GM12801 (cell line): ENCODE data around the gene R3HDM1.

Source experiments
- TF ChIP-seq, protein P1 (sequence below): IDR thresholded peaks from one replicate; pipeline ENCODE4 v1.5.1; 2011; ENCODE audit warnings: control low read depth; ENCODE audit not compliant: insufficient read length; ENCODE audit errors: extremely low read depth

R3HDM1 gene

DNA sequence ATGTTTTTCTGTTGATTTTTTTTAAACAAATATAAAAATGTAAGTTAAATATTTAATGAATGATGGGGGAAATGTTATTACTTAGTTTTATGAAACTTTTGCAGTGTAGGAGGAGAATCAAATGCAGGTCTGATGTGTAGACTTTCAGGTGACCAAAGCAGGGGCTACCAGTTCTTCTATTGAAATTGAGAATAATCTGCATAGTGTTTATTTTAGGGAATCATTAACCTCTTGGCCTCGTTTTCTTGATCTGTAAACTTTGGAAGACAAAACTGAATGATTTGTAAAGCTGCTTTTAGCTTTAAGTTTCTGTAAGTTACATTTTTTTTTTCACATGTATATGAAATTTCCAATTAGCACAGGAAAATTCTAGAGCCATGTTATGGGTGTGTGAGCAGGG, 99.2 kb downstream of the R3HDM1 start:
- TF ChIP-seq, protein P1, sequence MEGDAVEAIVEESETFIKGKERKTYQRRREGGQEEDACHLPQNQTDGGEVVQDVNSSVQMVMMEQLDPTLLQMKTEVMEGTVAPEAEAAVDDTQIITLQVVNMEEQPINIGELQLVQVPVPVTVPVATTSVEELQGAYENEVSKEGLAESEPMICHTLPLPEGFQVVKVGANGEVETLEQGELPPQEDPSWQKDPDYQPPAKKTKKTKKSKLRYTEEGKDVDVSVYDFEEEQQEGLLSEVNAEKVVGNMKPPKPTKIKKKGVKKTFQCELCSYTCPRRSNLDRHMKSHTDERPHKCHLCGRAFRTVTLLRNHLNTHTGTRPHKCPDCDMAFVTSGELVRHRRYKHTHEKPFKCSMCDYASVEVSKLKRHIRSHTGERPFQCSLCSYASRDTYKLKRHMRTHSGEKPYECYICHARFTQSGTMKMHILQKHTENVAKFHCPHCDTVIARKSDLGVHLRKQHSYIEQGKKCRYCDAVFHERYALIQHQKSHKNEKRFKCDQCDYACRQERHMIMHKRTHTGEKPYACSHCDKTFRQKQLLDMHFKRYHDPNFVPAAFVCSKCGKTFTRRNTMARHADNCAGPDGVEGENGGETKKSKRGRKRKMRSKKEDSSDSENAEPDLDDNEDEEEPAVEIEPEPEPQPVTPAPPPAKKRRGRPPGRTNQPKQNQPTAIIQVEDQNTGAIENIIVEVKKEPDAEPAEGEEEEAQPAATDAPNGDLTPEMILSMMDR, result no peak

- TF ChIP-seq, protein P1, result no peak
These were observed 102.3 kb downstream of the R3HDM1 start for GRCh38 chr2:135633582-135633981.

GRCh38 chr2:135635212-135635835, 104.0 kb downstream of the R3HDM1 start:
- TF ChIP-seq, protein P1, result no peak

- TF ChIP-seq, protein P1, result no peak
These were observed 105.7 kb downstream of the R3HDM1 start for GRCh38 chr2:135636982-135637381.

GRCh38 chr2:135637456-135638087, 106.3 kb downstream of the R3HDM1 start:
- TF ChIP-seq, protein P1, result no peak

DNA sequence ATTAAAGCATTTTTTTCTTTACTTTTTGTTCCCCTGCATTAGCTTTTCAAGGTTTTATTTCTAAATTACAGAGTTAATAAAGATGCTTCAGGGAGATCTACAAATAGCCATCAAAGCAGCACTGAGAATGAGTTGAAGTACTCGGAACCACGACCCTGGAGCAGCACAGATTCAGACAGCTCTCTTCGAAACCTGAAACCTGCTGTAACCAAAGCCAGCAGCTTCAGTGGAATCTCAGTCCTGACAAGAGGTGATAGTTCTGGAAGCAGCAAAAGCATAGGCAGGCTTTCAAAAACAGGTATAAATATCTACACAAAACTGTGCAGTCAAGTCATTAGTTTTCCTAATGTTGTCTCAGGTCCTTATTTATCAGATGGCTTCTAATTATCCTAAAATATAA, 107.5 kb downstream of the R3HDM1 start:
- TF ChIP-seq, protein P1, result no peak

DNA sequence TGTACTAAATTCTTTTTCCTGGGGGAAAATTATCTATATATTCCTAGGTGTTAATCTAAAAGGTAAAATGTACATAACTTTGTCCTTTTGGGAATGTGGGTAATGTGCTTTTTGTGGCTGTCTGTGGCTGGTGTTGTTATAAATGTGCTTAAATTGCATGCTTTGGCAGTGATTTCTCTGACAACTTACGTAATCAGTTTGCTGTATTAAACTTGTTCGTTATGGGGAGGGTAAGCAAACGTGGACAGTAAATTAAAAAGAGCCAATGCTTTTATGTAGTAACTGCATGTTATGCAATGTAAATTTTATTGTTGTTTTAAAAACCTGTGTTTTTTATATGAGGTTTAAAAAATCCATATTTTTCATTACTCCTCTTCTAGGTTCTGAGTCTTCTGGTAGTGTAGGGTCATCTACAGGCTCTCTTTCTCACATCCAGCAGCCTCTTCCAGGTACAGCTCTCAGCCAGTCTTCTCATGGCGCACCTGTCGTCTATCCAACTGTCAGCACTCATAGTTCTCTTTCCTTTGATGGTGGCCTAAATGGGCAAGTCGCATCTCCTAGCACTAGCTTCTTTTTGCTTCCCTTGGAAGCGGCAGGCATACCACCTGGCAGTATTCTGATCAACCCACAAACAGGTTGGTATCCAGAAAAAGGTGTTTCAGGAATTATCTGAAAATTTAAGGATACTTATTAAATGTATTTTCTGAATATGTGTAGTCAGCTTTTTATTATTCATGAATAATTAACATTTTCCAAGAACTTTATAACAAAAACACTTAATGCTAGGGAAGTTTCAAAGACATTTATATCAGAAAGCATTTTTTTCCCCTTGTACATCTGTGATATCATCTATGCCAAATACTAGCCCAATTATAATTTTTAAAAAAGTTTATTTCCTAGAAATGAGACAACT, 110.1 kb downstream of the R3HDM1 start:
- TF ChIP-seq, protein P1, result no peak
